Activated T-cell treated with anti-CD3 and anti-CD28 coated beads, Interleukin-2, amount 50 U/mL, for 4 hours (primary cell): ENCODE data around the gene WDFY2. TPM values are rescaled to one million over a fixed set of nuclear protein-coding genes. Genes with fewer than 3 reads are reported as not detected.
A peak's percentile ranks its signal among the peaks of the same experiment; 100 is the strongest.
"Not testable (repeated sequence)": the region's sequence is repeated elsewhere in the genome, so short reads cannot be mapped to it uniquely, and the experiment has no call there.

Source experiments
- ATAC-seq, 2 donors: fragments of 200-7000 bp; cut with Tn5 transposase; one replicate each; pipeline ENCODE4 v1.10.0; 2021
- DNase-seq: peaks from one replicate; pipeline ENCODE4 v3.0.0-alpha.2; 2020
- H3K27me3 Mint-ChIP-seq: one replicate; pipeline ENCODE4 v1.8.0; 2021; ENCODE audit warnings: low read depth, mixed read lengths
- H3K36me3 Mint-ChIP-seq: one replicate; pipeline ENCODE4 v1.8.0; 2022; ENCODE audit warnings: mixed read lengths; ENCODE audit not compliant: insufficient read depth
- H3K4me1 Mint-ChIP-seq: one replicate; pipeline ENCODE4 v1.8.0; 2021; ENCODE audit warnings: low read depth, mixed read lengths
- H3K4me3 Mint-ChIP-seq: one replicate; pipeline ENCODE4 v1.8.0; 2021; ENCODE audit warnings: mild to moderate bottlenecking, moderate library complexity, mixed read lengths
- H3K9me3 Mint-ChIP-seq: one replicate; pipeline ENCODE4 v1.8.0; 2021; ENCODE audit warnings: mixed read lengths
- total RNA-seq, 3 donors: library from RNA; stranded (reverse); gene quantifications; one replicate each; pipeline ENCODE4 v1.2.1, GENCODE V29; 2021

The WDFY2 gene
- total RNA-seq, 3 donors from 2014 or later, result 4.9 to 6.7 (median 6.3) TPM

DNA sequence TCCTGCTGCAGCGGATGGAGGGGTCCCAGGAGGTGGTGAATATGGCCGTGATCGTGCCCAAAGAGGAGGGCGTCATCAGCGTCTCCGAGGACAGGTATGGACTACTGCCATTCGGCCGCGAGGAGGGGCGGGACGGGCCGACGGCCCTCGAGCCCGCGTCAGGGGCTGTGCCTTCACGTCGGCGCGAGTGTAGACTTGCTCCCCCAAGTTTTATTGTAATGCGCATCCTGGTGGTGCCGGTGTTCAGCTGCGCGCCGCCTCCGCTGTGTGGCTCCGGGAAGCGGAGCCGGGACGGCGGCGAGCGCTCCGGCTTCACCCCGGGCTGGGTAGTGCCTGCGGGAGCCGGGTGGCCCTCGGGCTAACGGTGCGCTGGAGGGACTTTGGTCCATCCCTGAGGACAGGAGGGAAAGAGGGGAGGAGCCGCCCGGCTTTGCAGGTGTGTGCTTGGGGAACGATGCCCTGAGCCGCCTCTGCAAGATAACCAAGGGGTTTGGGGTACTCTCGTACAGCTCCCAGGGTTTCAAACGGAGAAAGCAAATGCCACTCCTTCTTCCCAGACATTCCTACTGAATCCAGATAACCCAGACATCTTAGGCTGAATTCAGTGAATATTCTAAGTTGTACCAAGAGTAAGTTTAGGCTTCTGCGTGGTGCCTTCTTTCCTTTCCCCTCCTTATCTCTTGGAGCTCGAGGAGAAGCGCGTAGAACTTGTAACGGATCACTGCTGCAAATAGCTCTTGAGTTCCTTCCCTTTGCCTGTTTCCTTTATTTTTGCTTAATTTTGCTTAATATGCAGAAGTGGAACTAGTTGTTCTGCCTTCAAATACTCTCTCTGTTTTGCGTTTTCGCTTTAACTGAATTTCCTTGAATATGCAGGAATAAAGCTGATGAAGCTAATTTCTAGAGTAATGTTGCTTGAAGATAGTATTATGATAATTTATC is 740 bp downstream of the WDFY2 start:
- peak; percentile 45 for DNase-seq
- Mint-ChIP-seq H3K4me3 (peak overlapping the region; percentile 92), H3K4me1 (peaks cover 34% of the 10 kb centered on the region), H3K9me3 (no peaks in the 10 kb centered on the region), H3K36me3 (no peaks in the 10 kb centered on the region), H3K27me3 (no peaks in the 10 kb centered on the region)
- peak; percentile 48 to 49 for ATAC-seq

DNA sequence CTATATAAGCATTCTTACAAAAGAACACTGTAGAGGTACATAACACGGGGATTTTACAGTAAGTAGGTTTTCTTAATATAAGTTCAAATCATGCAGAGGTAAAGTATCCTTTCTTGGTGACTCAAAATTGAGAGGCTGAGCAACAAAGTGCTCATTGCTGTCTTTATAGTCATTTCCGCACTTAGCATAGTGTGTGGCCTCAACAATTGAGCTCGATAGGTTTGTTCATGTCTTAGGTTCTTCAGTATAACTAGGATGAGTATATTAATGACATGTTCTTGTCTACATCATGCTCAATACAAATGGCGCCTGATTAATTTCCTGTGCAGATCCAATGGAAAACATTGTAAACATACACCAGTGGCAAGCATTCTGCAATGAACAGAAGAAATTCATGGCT is 1.4 kb downstream of the WDFY2 start:
- Mint-ChIP-seq H3K4me3 (peak overlapping the region; percentile 92), H3K27me3 (no peaks in the 10 kb centered on the region), H3K36me3 (no peaks in the 10 kb centered on the region), H3K4me1 (peaks cover 41% of the 10 kb centered on the region), H3K9me3 (no peaks in the 10 kb centered on the region)
- DNase-seq, result no peak
- ATAC-seq, result peak; percentile 28 to 30

DNA sequence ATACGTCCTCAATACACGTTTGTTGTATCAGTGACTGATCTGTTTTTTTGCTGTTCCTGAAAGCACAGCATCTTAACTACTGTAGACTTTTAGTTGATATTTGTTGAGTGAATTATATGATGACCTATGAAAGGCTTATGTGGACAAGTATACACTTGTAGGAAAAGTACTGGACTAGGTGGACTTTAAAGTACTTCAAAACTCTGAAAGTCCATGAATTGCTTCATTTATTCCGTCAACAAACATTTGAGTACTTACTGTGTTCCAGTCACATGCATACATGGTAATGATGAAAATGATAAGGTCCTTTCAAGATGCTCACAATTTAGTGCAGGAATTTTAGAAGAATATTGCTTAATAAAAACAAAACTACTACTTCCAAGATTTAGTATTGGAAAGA is 3.1 kb downstream of the WDFY2 start:
- H3K4me1 Mint-ChIP-seq, result peaks cover 42% of the 10 kb centered on the region
- no peak overlapping the region for H3K4me3 Mint-ChIP-seq

DNA sequence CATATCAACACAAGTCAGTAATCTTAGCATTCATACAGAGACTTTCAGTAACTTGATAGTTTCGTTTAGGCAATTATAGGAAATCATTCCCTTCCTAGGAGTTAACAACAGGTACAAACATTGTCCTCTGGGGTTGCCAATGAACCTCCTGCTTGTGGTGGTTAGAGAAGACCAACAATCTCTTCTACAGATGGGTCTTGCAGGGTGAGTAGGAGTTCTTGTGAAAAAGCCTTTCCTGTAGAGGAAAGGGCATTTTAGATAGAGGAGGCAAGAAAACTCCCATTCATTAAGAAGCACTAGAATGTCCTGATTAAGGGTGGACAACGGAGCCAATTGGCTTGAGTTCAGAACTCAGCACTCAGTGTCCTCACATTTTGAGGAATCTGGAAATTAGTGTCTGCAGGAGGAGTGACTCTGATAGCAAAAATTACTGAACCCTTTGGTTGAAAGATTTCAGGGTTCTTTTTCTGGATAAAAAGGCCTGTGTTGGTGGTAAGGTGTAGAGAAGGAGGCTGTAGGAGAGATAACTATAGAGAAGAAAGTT is 4.2 kb downstream of the WDFY2 start:
- H3K27me3 Mint-ChIP-seq, result no peaks in the 10 kb centered on the region
- no peak for ATAC-seq

More for the DNA sequence above, 3.1 kb downstream of the WDFY2 start:
- no peaks in the 10 kb centered on the region for H3K36me3 Mint-ChIP-seq
- H3K27me3 Mint-ChIP-seq, result no peaks in the 10 kb centered on the region
- ATAC-seq (no peak), DNase-seq (no peak)
- no peaks in the 10 kb centered on the region for H3K9me3 Mint-ChIP-seq

DNA sequence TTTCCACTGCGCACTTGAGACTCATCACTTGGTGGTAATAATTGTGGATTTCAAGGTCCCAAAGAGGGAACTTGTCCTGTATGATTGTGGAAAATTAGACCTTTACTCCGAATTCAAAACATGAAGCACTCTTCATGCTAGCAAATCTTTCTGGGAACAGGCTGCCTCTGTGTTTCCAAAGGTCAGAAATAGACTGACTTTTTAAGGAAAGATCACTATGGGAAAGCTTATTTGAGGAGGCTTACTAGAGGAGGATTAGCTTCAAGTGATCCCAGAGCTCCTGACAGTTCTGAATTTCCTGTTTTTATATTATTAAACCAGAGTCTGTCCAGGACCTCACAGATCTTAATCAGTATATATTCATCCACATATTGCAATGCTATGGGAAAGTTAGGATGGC is 5.5 kb downstream of the WDFY2 start:
- no peaks in the 10 kb centered on the region for H3K27me3 Mint-ChIP-seq
- H3K36me3 Mint-ChIP-seq, result no peaks in the 10 kb centered on the region
- H3K4me1 Mint-ChIP-seq, result peaks cover 39% of the 10 kb centered on the region
- no peaks in the 10 kb centered on the region for H3K9me3 Mint-ChIP-seq
- DNase-seq (no peak), ATAC-seq (no peak)
- H3K4me3 Mint-ChIP-seq, result no peak overlapping the region

More for the DNA sequence above, 4.2 kb downstream of the WDFY2 start:
- Mint-ChIP-seq H3K36me3 (no peaks in the 10 kb centered on the region), H3K9me3 (no peaks in the 10 kb centered on the region), H3K4me1 (peaks cover 41% of the 10 kb centered on the region), H3K4me3 (no peak overlapping the region)
- no peak for DNase-seq

- Mint-ChIP-seq H3K36me3 (no peaks in the 10 kb centered on the region), H3K4me1 (peaks cover 40% of the 10 kb centered on the region), H3K27me3 (no peaks in the 10 kb centered on the region), H3K4me3 (no peak overlapping the region), H3K9me3 (no peaks in the 10 kb centered on the region)
- DNase-seq (no peak), ATAC-seq (no peak)
Observed at GRCh38 chr13:51590231-51590970, 6.1 kb downstream of the WDFY2 start.

- H3K27me3 Mint-ChIP-seq, result no peaks in the 10 kb centered on the region
- peaks cover 34% of the 10 kb centered on the region for H3K4me1 Mint-ChIP-seq
- H3K36me3 Mint-ChIP-seq, result no peaks in the 10 kb centered on the region
- H3K4me3 Mint-ChIP-seq, result no peak overlapping the region
- H3K9me3 Mint-ChIP-seq, result no peaks in the 10 kb centered on the region
- DNase-seq (no peak), ATAC-seq (no peak)
Observed at GRCh38 chr13:51590971-51591627, 6.8 kb downstream of the WDFY2 start.

DNA sequence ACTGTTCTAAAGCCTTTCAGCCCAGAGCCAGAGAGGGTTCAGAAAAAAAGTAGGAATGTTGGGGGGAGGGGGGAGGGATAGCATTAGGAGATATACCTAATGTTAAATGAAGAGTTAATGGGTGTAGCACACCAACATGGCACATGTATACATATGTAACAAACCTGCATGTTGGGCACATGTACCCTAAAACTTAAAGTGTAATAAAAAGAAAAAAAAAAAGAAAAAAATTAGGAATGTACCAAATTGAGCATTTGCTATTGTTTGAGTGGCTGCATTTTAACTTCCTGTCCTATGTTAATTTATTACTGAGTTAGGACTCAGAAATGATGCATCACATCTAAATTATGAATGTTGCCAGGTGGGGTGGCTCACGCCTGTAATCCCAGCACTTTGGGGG is 7.7 kb downstream of the WDFY2 start:
- not testable (repeated sequence) for DNase-seq, ATAC-seq, H3K9me3 Mint-ChIP-seq, H3K4me3 Mint-ChIP-seq, H3K36me3 Mint-ChIP-seq, H3K27me3 Mint-ChIP-seq
- H3K4me1 Mint-ChIP-seq, result peaks cover 38% of the 10 kb centered on the region

- Mint-ChIP-seq H3K4me1 (peaks cover 28% of the 10 kb centered on the region), H3K27me3 (no peaks in the 10 kb centered on the region), H3K36me3 (peaks cover 3% of the 10 kb centered on the region), H3K4me3 (no peak overlapping the region), H3K9me3 (no peaks in the 10 kb centered on the region)
- DNase-seq (no peak), ATAC-seq (no peak)
Observed at GRCh38 chr13:51594432-51594831, 10.2 kb downstream of the WDFY2 start.

DNA sequence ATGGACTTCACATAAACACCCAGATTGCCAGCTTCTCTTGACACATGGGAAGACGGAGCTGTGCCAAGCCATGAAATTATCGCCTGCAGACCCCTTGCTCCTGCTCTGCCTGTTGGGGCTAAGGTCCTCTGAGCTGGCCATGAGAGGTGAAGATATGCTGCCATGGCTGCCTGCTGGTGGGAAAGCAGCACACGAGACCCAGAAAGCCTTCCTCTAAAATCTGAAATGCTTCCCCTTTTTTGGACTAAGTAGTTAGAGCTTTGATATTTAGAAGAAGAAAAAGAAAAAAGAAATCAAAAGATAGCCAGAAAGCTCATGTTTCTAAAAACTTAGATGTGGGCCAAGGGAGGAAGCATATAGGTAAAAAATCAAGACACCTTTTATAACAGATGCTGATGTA is 11.2 kb downstream of the WDFY2 start:
- no peaks in the 10 kb centered on the region for H3K27me3 Mint-ChIP-seq
- no peaks in the 10 kb centered on the region for H3K9me3 Mint-ChIP-seq
- peaks cover 29% of the 10 kb centered on the region for H3K4me1 Mint-ChIP-seq

DNA sequence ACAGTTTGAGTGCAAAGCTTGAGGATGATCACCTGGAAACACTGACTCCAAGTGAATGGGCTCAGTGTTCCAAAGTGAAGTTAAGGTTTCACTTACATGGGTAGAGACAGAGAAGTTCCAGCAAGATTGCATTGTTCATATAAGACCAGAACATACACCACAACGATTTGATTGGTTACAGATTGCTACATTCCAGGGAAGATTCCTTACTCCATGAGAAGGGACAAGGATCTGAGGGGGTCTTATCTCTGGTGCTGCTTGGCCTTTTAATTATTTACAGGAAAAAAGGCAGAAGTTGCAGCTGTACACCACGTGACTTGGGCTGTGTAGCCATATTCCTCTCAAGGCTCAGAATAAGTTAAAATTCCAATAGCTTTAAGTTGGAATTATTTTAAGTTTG is 12.3 kb downstream of the WDFY2 start:
- Mint-ChIP-seq H3K4me3 (no peak overlapping the region), H3K27me3 (no peaks in the 10 kb centered on the region), H3K9me3 (no peaks in the 10 kb centered on the region), H3K4me1 (peaks cover 28% of the 10 kb centered on the region), H3K36me3 (peaks cover 6% of the 10 kb centered on the region)
- ATAC-seq, result no peak
- no peak for DNase-seq

More for the DNA sequence above, 11.2 kb downstream of the WDFY2 start:
- no peak for DNase-seq
- ATAC-seq, result no peak
- Mint-ChIP-seq H3K36me3 (peaks cover 3% of the 10 kb centered on the region), H3K4me3 (no peak overlapping the region)

DNA sequence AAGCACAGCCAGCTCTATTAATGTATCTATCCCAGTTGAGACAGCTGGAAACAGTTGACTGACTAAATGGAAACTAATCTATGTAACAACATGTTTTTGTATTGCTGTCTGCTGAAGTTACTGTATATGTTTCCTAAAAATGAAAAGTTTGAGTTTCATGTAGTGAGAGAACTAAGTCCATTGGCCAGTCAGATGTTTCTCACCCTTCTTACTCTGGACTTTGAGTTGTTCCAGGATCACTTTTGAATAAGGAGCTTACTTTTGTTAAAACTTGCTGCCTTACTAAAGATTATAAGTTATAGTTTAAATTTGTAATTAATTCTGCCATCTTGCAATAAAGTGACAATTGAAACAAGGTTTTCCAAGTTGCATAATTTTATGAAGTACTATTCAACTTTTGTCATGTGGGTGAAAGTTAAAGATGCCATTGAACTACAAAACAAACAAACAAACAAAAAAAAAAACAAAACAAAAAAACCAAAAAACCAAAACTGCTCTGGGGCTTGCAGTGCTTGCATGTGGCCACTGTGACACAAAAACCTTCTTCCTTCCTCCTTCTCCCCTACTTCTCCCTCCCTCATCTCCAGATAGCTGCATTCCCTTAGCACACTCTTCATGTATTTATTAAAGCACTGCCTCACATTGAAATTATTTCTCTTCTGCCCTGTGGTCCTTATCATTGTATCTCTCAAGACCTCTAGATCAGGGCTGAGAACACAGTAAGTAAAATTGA is 15.3 kb downstream of the WDFY2 start:
- ATAC-seq, result no peak
- DNase-seq, result no peak
- Mint-ChIP-seq H3K9me3 (no peaks in the 10 kb centered on the region), H3K27me3 (no peaks in the 10 kb centered on the region), H3K4me3 (no peak overlapping the region), H3K4me1 (peaks cover 36% of the 10 kb centered on the region), H3K36me3 (peaks cover 12% of the 10 kb centered on the region)

DNA sequence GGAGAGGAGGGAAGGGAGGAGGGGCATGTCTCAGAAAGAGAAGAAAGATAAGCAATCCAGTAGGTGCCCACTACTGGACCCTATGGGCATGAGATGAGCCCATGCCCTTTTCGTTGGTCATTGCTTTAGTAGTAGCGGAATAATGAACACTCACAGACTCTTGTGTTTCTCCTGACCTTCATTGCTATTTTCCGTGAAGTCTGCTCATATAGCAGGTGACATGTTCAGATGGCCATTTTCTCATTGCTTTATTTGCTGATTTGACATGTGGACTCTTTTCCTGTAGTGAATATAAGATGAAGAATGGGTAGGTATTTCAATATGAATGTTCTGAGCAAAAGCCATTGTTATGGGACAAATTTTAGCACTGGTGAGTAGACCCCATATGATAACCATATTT is 16.4 kb downstream of the WDFY2 start:
- H3K36me3 Mint-ChIP-seq, result peaks cover 15% of the 10 kb centered on the region
- peaks cover 34% of the 10 kb centered on the region for H3K4me1 Mint-ChIP-seq
- no peak for DNase-seq
- H3K4me3 Mint-ChIP-seq, result no peak overlapping the region
- H3K27me3 Mint-ChIP-seq, result no peaks in the 10 kb centered on the region
- H3K9me3 Mint-ChIP-seq, result no peaks in the 10 kb centered on the region
- no peak for ATAC-seq
